Endothelial cell (in vitro differentiated cells): ENCODE results near the gene CYB5D1. TPM values are rescaled to one million over a fixed set of nuclear protein-coding genes. Genes with fewer than 3 reads are reported as not detected.
A peak's percentile ranks its signal among the peaks of the same experiment; 100 is the strongest.

Source experiments
- DNase-seq: peaks from one replicate; pipeline ENCODE4 v3.0.0; 2021; ENCODE audit warnings: low spot score
- H3K27ac Mint-ChIP-seq: one replicate; pipeline ENCODE4 v1.8.0; 2021; ENCODE audit warnings: mixed read lengths, inconsistent platforms; ENCODE audit not compliant: unreplicated experiment
- H3K27me3 Mint-ChIP-seq: one replicate; pipeline ENCODE4 v1.8.0; 2021; ENCODE audit warnings: mild to moderate bottlenecking, moderate library complexity, mixed read lengths, inconsistent platforms; ENCODE audit not compliant: unreplicated experiment
- H3K36me3 Mint-ChIP-seq: one replicate; pipeline ENCODE4 v1.8.0; 2021; ENCODE audit warnings: mild to moderate bottlenecking, low read depth, mixed read lengths, inconsistent platforms; ENCODE audit not compliant: unreplicated experiment
- H3K4me1 Mint-ChIP-seq: one replicate; pipeline ENCODE4 v1.8.0; 2021; ENCODE audit warnings: mild to moderate bottlenecking, mixed read lengths, inconsistent platforms; ENCODE audit not compliant: unreplicated experiment
- H3K4me3 Mint-ChIP-seq: one replicate; pipeline ENCODE4 v1.8.0; 2021; ENCODE audit warnings: mild to moderate bottlenecking, mixed read lengths, inconsistent platforms; ENCODE audit not compliant: unreplicated experiment
- H3K9me3 Mint-ChIP-seq: one replicate; pipeline ENCODE4 v1.8.0; 2021; ENCODE audit warnings: mixed read lengths, inconsistent platforms; ENCODE audit not compliant: unreplicated experiment
- CTCF ChIP-seq: fragments of 200-600 bp; sonication (generic); IDR thresholded peaks from one replicate; pipeline ENCODE4 v1.5.0; 2021; ENCODE audit warnings: antibody characterized with exemption; ENCODE audit not compliant: unreplicated experiment
- total RNA-seq: library from RNA; stranded (reverse); fragmentation: NEBNext Ultra II Directional; extraction: Animal tissue kit (Norgen Biotek cat#: 25700); gene quantifications from one replicate; pipeline ENCODE4 v1.2.1, GENCODE V29; 2021; ENCODE audit not compliant: unreplicated experiment

Gene CYB5D1
- total RNA-seq, 1 donor from 2014 or later = 6.4 TPM

- H3K27me3 Mint-ChIP-seq = peaks cover 20% of the 10 kb centered on the region
- TF ChIP-seq CTCF = no peak
- peaks cover 11% of the 10 kb centered on the region for H3K4me1 Mint-ChIP-seq
Measured at GRCh38 chr17:7830616-7831015, 27.2 kb upstream of the CYB5D1 start.

GRCh38 chr17:7831233-7831632, 26.6 kb upstream of the CYB5D1 start:
- TF ChIP-seq CTCF = no peak
- Mint-ChIP-seq H3K36me3 (no peaks in the 10 kb centered on the region), H3K4me3 (no peak overlapping the region), H3K4me1 (peaks cover 10% of the 10 kb centered on the region), H3K27me3 (peaks cover 22% of the 10 kb centered on the region), H3K9me3 (no peaks in the 10 kb centered on the region), H3K27ac (no peak overlapping the region)
- DNase-seq = no peak

More at GRCh38 chr17:7830616-7831015, 27.2 kb upstream of the CYB5D1 start:
- Mint-ChIP-seq H3K9me3 (no peaks in the 10 kb centered on the region), H3K27ac (no peak overlapping the region), H3K36me3 (no peaks in the 10 kb centered on the region), H3K4me3 (no peak overlapping the region)
- no peak for DNase-seq

DNA sequence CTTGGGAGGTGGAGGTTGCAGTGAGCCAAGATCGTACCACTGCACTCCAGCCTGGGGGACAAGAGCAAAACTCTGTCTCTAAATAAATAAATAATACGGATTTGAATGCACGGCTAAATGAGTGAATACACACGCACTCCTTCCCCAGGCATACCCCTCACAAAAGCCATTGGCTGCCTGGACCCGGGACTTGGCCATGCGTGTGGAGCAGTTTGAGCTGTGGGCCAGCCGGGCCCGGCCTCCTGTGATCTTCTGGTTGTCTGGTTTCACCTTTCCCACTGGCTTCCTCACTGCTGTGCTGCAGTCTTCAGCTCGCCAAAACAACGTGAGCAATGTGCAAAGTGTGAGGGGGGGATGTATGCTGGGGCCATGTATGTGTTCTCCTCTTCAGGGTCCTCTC, 25.4 kb upstream of the CYB5D1 start:
- H3K27ac Mint-ChIP-seq = no peak overlapping the region
- H3K27me3 Mint-ChIP-seq = peaks cover 31% of the 10 kb centered on the region
- H3K9me3 Mint-ChIP-seq = no peaks in the 10 kb centered on the region
- no peak overlapping the region for H3K4me3 Mint-ChIP-seq
- DNase-seq = no peak
- peaks cover 19% of the 10 kb centered on the region for H3K4me1 Mint-ChIP-seq
- no peak for TF ChIP-seq CTCF
- no peaks in the 10 kb centered on the region for H3K36me3 Mint-ChIP-seq

- Mint-ChIP-seq H3K36me3 (no peaks in the 10 kb centered on the region), H3K27me3 (peaks cover 36% of the 10 kb centered on the region), H3K27ac (peak overlapping the region; percentile 92), H3K4me1 (peaks cover 24% of the 10 kb centered on the region), H3K4me3 (peak overlapping the region; percentile 88), H3K9me3 (no peaks in the 10 kb centered on the region)
- no peak for TF ChIP-seq CTCF
- no peak for DNase-seq
Measured at GRCh38 chr17:7833011-7833794, 24.6 kb upstream of the CYB5D1 start.

DNA sequence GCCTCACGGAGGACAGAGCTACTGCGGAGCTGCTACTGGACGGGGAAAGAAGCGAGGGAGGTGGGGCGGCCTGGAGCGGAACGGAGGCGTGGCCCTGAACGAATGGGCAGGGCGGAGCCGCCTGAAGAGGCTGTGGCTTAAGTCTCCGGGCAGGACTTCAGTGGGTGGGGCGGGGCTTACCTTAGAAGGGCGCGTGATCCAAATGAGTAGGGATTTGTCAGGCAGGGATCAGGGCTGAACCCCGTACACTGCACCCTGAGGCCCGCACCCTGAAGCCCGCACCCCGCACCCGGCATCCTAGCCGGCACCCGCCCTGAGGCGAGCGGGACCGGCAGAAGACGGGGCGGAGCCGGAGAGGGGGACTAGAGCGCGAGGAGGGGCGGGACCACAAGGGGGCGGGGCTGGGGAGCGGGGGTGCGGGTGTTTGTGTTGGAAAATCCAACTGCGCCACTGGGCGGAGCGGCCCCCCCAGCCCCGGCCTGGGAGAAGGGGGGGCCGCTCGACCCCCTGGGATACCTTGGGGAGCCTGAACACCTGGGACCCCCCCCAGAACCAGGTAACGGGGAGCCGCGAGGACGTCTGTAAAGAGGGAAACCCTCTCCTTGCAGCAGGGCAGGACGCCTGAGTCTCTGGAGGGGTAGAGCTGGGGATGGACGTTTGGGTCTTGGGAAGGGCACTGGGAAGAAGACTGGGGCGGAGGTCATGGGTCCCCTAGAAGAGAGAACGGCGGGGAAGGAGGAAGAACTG, 23.8 kb upstream of the CYB5D1 start, which contains the start of gene KDM6B:
Gene KDM6B (plus strand): TSS at position 423 of the 747 bp plus-strand sequence. CDS start 11,338 bp downstream, outside the sequence.
- Mint-ChIP-seq H3K36me3 (no peaks in the 10 kb centered on the region), H3K27me3 (peaks cover 41% of the 10 kb centered on the region), H3K4me1 (peaks cover 30% of the 10 kb centered on the region), H3K27ac (peak within 1 kb of the TSS; percentile 99), H3K9me3 (no peaks in the 10 kb centered on the region), H3K4me3 (peak within 1 kb of the TSS; percentile 92)
- TF ChIP-seq CTCF = no peak
- DNase-seq = peak; percentile 85
